SU-DHL-6 (cell line): Measurements from ENCODE around the gene GNAI2.

Experiments used
- CTCF ChIP-seq: fragments of 200-600 bp; sonication (generic); IDR thresholded peaks from one replicate; pipeline ENCODE4 v1.5.1; 2017; ENCODE audit warnings: antibody characterized with exemption, mild to moderate bottlenecking, low read length, moderate library complexity; ENCODE audit not compliant: insufficient read depth, poor library complexity, severe bottlenecking
- EZH2phosphoT487 ChIP-seq: fragments of 200-600 bp; sonication (generic), shearing (Covaris generic); conservative IDR thresholded peaks from 2 replicates; pipeline ENCODE4 v1.6.1; 2018; ENCODE audit warnings: mild to moderate bottlenecking, antibody characterized with exemption, low read length, moderate library complexity, mixed read lengths

GRCh38 chr3:50205413-50206276 lies 30.4 kb upstream of the GNAI2 start:
- no peak for TF ChIP-seq CTCF
- no peak for TF ChIP-seq EZH2phosphoT487
